H9 (cell line): ENCODE measurements around the gene IRF4. TPM values are rescaled to one million over a fixed set of nuclear protein-coding genes. Genes with fewer than 3 reads are reported as not detected.

Experiments
- DNase-seq: peaks from one replicate; pipeline ENCODE4 v3.0.0-alpha.2; 2017
- H2AFZ ChIP-seq: one replicate; pipeline ENCODE4 v1.6.1; 2013; ENCODE audit warnings: mild to moderate bottlenecking, low read length, control low read depth, moderate library complexity
- H2AK5ac ChIP-seq: 2 replicates; pipeline ENCODE4 v1.6.1; 2013; ENCODE audit warnings: low read length, control low read depth, mixed read lengths; ENCODE audit not compliant: insufficient read length
- H2BK120ac ChIP-seq: one replicate; pipeline ENCODE4 v1.6.1; 2013; ENCODE audit warnings: low read depth, mild to moderate bottlenecking, low read length, control low read depth, inconsistent platforms; ENCODE audit not compliant: poor library complexity, severe bottlenecking
- H2BK12ac ChIP-seq: 2 replicates; pipeline ENCODE4 v1.6.1; 2013; ENCODE audit warnings: low read length, control low read depth, mixed read lengths, low read depth; ENCODE audit not compliant: insufficient read length
- H2BK15ac ChIP-seq: 2 replicates; pipeline ENCODE4 v1.6.1; 2013; ENCODE audit warnings: low read depth, low read length, control low read depth
- H2BK20ac ChIP-seq: one replicate; pipeline ENCODE4 v1.6.1; 2013; ENCODE audit warnings: low read depth, mild to moderate bottlenecking, low read length, control low read depth, inconsistent platforms; ENCODE audit not compliant: poor library complexity, severe bottlenecking
- H2BK5ac ChIP-seq: 2 replicates; pipeline ENCODE4 v1.6.1; 2013; ENCODE audit warnings: low read length, control low read depth, mixed read lengths; ENCODE audit not compliant: insufficient read length
- H3K14ac ChIP-seq: 2 replicates; pipeline ENCODE4 v1.6.1; 2013; ENCODE audit warnings: low read length, control low read depth; ENCODE audit not compliant: insufficient read depth
- H3K18ac ChIP-seq: 2 replicates; pipeline ENCODE4 v1.6.1; 2013; ENCODE audit warnings: low read depth, mild to moderate bottlenecking, mixed read lengths, low read length, control low read depth; ENCODE audit not compliant: insufficient read length
- H3K23ac ChIP-seq: 2 replicates; pipeline ENCODE4 v1.6.1; 2013; ENCODE audit warnings: low read length, control low read depth, mixed read lengths, low read depth; ENCODE audit not compliant: insufficient read length
- H3K23me2 ChIP-seq: 2 replicates; pipeline ENCODE4 v1.6.1; 2013; ENCODE audit warnings: low read depth, mild to moderate bottlenecking, mixed read lengths, low read length, control low read depth; ENCODE audit not compliant: insufficient read length, poor library complexity, severe bottlenecking
- H3K27ac ChIP-seq: 2 replicates; pipeline ENCODE4 v1.5.1; 2013; ENCODE audit warnings: low read length, control low read depth, mixed read lengths, low read depth; ENCODE audit not compliant: insufficient read length
- H3K27me3 ChIP-seq: 2 replicates; pipeline ENCODE4 v1.6.1; 2013; ENCODE audit warnings: low read length, control low read depth, inconsistent platforms; ENCODE audit not compliant: insufficient read depth
- H3K4ac ChIP-seq: 2 replicates; pipeline ENCODE4 v1.6.1; 2013; ENCODE audit warnings: low read depth, mild to moderate bottlenecking, control low read depth, inconsistent platforms, low read length, moderate library complexity
- H3K4me1 ChIP-seq: 2 replicates; pipeline ENCODE4 v1.6.1; 2013; ENCODE audit warnings: low read length, control low read depth, inconsistent platforms; ENCODE audit not compliant: insufficient read depth
- H3K4me2 ChIP-seq: 2 replicates; pipeline ENCODE4 v1.6.1; 2013; ENCODE audit warnings: low read length, control low read depth, mixed read lengths; ENCODE audit not compliant: insufficient read length, insufficient read depth
- H3K56ac ChIP-seq: 2 replicates; pipeline ENCODE4 v1.6.1; 2013; ENCODE audit warnings: low read depth, mild to moderate bottlenecking, mixed read lengths, low read length, control low read depth; ENCODE audit not compliant: insufficient read length
- H3K79me1 ChIP-seq: 2 replicates; pipeline ENCODE4 v1.6.1; 2013; ENCODE audit warnings: low read depth, mild to moderate bottlenecking, moderate library complexity, low read length, control low read depth, inconsistent platforms; ENCODE audit not compliant: insufficient read depth, poor library complexity, severe bottlenecking
- H3K79me2 ChIP-seq: 2 replicates; pipeline ENCODE4 v1.6.1; 2013; ENCODE audit warnings: low read length, control low read depth, inconsistent platforms; ENCODE audit not compliant: insufficient read depth
- H3K9ac ChIP-seq: 2 replicates; pipeline ENCODE4 v1.6.1; 2013; ENCODE audit warnings: low read length, control low read depth, mixed read lengths; ENCODE audit not compliant: insufficient read length; ENCODE audit errors: extremely low read depth
- H3K9me3 ChIP-seq: one replicate; pipeline ENCODE4 v1.6.1; 2013; ENCODE audit warnings: low read depth, low read length, inconsistent platforms; ENCODE audit not compliant: control insufficient read depth
- H3T11ph ChIP-seq: one replicate; pipeline ENCODE4 v1.6.1; 2013; ENCODE audit warnings: mild to moderate bottlenecking, low read length, control low read depth, inconsistent platforms
- H4K20me1 ChIP-seq: one replicate; pipeline ENCODE4 v1.6.1; 2013; ENCODE audit not compliant: control insufficient read depth, insufficient read length, insufficient read depth
- H4K5ac ChIP-seq: 2 replicates; pipeline ENCODE4 v1.6.1; 2013; ENCODE audit warnings: low read depth, mild to moderate bottlenecking, mixed read lengths, low read length, control low read depth; ENCODE audit not compliant: insufficient read length
- H4K8ac ChIP-seq: replicated peaks from 2 replicates; pipeline ENCODE4 v1.6.1; 2013; ENCODE audit warnings: low read length, control low read depth, mixed read lengths, low read depth; ENCODE audit not compliant: insufficient read length
- H4K91ac ChIP-seq: 2 replicates; pipeline ENCODE4 v1.6.1; 2013; ENCODE audit warnings: low read depth, mild to moderate bottlenecking, moderate library complexity, mixed read lengths, low read length, control low read depth; ENCODE audit not compliant: insufficient read length
- H3K27ac Mint-ChIP-seq, 3 experiments: 2 replicates in 2 of 3; 3 replicates in 1 of 3; pipeline ENCODE4 v1.8.0; 2020 to 2021; ENCODE audit warnings: mixed read lengths in 3 of 3, mild to moderate bottlenecking in 1 of 3, moderate library complexity in 1 of 3
- H3K27me3 Mint-ChIP-seq: 2 replicates; pipeline ENCODE4 v1.8.0; 2021; ENCODE audit warnings: low read depth, mild to moderate bottlenecking, moderate library complexity, mixed read lengths
- H3K36me3 Mint-ChIP-seq, 3 experiments: 2 replicates in 2 of 3; 3 replicates in 1 of 3; pipeline ENCODE4 v1.8.0; 2020 to 2021; ENCODE audit warnings: low read depth in 3 of 3, mixed read lengths in 3 of 3; ENCODE audit not compliant: insufficient read depth in 1 of 3
- H3K4me1 Mint-ChIP-seq, 2 experiments: 2 replicates each; pipeline ENCODE4 v1.8.0; 2020; ENCODE audit warnings: mixed read lengths in 2 of 2
- H3K4me3 Mint-ChIP-seq, 2 experiments: 2 replicates in 1 of 2; 3 replicates in 1 of 2; pipeline ENCODE4 v1.8.0; 2020 to 2021; ENCODE audit warnings: mild to moderate bottlenecking in 2 of 2, mixed read lengths in 2 of 2, moderate library complexity in 1 of 2
- H3K9me3 Mint-ChIP-seq, 2 experiments: 2 replicates in 1 of 2; 3 replicates in 1 of 2; pipeline ENCODE4 v1.8.0; 2020; ENCODE audit warnings: mild to moderate bottlenecking in 2 of 2, mixed read lengths in 2 of 2, moderate library complexity in 1 of 2
- WGBS: extraction: QIAGEN DNeasy Blood & Tissue Kit; methylation state at CpG from one replicate; pipeline ENCODE4 v1.1.7; 2013; ENCODE audit warnings: missing lambda C conversion rate, low lambda C conversion rate, mixed read lengths; ENCODE audit not compliant: insufficient read length; ENCODE audit errors: extremely low coverage; 5-methylcytosine and 5-hydroxymethylcytosine counted together
- total RNA-seq: library from RNA; stranded (reverse); gene quantifications from 2 replicates; pipeline ENCODE4 v1.2.1, GENCODE V29; 2021
- TF ChIP-seq, protein P1 (sequence below): fragments of 200-600 bp; sonication (generic); conservative IDR thresholded peaks from 3 replicates; pipeline ENCODE4 v1.8.0; 2021; ENCODE audit warnings: antibody characterized with exemption, mild to moderate bottlenecking

IRF4 gene
- total RNA-seq, 1 experiment from 2014 or later, result 0.31 TPM

DNA sequence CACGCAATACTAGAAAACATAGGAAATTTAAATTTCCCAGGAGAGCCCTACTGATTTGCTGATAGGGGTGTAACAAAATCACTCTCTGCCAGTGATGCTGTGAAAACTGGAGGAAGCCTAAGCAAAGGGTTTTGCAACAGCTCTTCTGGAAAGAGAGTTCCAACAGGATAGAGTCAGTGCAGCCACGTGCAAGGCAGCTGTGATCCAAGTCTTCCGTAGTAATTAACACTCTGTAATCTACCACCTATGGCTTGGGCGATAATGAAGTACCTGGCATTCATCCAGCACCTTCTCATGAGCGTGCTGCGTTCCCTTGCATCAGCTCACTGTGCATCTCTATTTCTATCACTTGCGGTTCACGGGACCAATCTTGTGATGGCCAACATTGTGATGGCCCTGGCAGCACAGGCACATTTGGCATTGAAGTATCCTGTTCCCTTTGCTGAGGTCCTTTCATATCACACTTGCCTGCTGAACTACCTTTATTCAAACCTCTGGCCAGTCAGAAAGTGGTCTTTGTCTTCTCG, 48.2 kb downstream of the IRF4 start:
- H3K79me2 ChIP-seq, result no peaks in the 10 kb centered on the region
- H3K9me3 Mint-ChIP-seq, result no peaks in the 10 kb centered on the region; a peak in 2 of 5 replicates
- TF ChIP-seq, protein P1, sequence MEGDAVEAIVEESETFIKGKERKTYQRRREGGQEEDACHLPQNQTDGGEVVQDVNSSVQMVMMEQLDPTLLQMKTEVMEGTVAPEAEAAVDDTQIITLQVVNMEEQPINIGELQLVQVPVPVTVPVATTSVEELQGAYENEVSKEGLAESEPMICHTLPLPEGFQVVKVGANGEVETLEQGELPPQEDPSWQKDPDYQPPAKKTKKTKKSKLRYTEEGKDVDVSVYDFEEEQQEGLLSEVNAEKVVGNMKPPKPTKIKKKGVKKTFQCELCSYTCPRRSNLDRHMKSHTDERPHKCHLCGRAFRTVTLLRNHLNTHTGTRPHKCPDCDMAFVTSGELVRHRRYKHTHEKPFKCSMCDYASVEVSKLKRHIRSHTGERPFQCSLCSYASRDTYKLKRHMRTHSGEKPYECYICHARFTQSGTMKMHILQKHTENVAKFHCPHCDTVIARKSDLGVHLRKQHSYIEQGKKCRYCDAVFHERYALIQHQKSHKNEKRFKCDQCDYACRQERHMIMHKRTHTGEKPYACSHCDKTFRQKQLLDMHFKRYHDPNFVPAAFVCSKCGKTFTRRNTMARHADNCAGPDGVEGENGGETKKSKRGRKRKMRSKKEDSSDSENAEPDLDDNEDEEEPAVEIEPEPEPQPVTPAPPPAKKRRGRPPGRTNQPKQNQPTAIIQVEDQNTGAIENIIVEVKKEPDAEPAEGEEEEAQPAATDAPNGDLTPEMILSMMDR, result no peak

More for the DNA sequence above, 48.2 kb downstream of the IRF4 start:
- no peaks in the 10 kb centered on the region for H4K20me1 ChIP-seq
- H3K27me3 ChIP-seq, result no peaks in the 10 kb centered on the region
- no peak overlapping the region for H3K4ac ChIP-seq
- no peak overlapping the region for H4K5ac ChIP-seq
- no peak overlapping the region for H3K56ac ChIP-seq
- Mint-ChIP-seq H3K4me1 (no peaks in the 10 kb centered on the region; a peak in 1 of 4 replicates), H3K36me3 (peaks cover 0 to 2% (median 0%) of the 10 kb centered on the region in 3 experiments; a peak in 1 of 7 replicates), H3K27ac (no peak overlapping the region), H3K27me3 (peaks cover 9% of the 10 kb centered on the region), H3K4me3 (no peak overlapping the region)
- H3T11ph ChIP-seq, result no peak overlapping the region
- no peak overlapping the region for H2BK120ac ChIP-seq
- H4K8ac ChIP-seq, result no peak overlapping the region
- H3K4me2 ChIP-seq, result no peak overlapping the region
- H3K18ac ChIP-seq, result no peak overlapping the region
- H2AK5ac ChIP-seq, result no peak overlapping the region
- H3K23ac ChIP-seq, result no peak overlapping the region
- H3K14ac ChIP-seq, result no peak overlapping the region
- no peak overlapping the region for H2AFZ ChIP-seq
- no peak overlapping the region for H2BK20ac ChIP-seq
- no CpG with 5 or more reads among the region's 9 CpGs for WGBS
- H2BK12ac ChIP-seq, result no peak overlapping the region
- no peaks in the 10 kb centered on the region for H3K79me1 ChIP-seq
- no peak overlapping the region for H3K9ac ChIP-seq
- H3K23me2 ChIP-seq, result no peaks in the 10 kb centered on the region
- no peaks in the 10 kb centered on the region for H3K9me3 ChIP-seq
- no peak overlapping the region for H2BK5ac ChIP-seq
- no peak overlapping the region for H2BK15ac ChIP-seq
- no peak overlapping the region for H3K27ac ChIP-seq
- H3K4me1 ChIP-seq, result no peaks in the 10 kb centered on the region
- H4K91ac ChIP-seq, result no peak overlapping the region
- no peak for DNase-seq
